HS-5 (cell line): ENCODE results near the gene ANK2.
"Not testable (repeated sequence)": the region's sequence is repeated elsewhere in the genome, so short reads cannot be mapped to it uniquely, and the experiment has no call there.

Experiments used
- DNase-seq: peaks from one replicate; pipeline ENCODE4 v3.0.0-alpha.2; 2012; ENCODE audit warnings: low read depth

ANK2 gene

DNA sequence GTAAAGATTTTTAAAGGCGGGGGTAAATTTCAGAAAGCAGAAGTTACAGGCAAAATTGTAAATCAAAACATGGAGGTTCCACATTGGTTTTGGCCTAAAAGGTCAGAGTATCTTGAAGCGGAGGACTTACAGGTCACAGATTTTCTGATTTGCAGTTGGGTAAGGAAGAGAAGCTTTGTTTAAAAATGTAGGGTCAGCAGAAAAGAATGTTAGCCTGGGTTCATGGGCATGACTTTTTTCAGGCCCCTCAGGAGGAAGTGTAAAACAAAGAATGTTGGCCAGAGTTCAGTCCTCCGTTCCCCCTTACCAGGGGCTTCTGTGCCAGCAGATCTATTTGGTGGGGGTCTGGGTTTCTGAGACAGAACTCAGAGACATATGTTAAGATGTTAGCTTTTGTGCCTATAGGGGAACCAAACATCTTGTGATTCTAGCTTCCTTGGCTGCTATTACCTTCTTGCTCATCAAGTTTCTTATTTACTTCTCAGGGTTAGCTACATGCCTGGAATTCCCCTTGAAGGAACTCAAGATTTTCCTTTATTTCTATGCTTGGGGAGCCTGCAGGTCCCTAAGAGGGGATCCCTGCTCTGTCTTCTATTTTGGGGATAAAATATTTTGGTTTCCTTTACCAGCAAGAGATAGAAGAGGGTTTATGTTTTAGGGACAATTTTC is 160.3 kb downstream of the ANK2 start:
- DNase-seq = no peak

DNA sequence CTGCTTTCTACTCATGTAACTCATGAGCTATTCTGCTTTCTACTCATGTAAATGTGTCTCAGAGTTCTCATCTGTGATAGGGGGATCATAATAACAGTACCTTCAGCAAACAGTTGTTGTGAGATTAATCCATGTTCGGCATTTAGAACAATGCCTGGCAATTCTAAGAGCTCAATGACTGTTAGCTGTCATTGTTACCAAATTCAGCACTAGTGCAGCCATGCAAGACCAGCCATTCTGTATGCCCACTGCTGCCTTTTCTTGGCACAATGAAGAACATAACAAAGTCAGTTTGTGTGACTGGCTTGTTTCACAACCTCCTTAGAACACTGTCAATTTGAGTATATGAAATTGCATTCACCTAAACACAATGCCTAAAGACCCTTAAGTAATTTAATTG is 163.2 kb downstream of the ANK2 start:
- DNase-seq = no peak

DNA sequence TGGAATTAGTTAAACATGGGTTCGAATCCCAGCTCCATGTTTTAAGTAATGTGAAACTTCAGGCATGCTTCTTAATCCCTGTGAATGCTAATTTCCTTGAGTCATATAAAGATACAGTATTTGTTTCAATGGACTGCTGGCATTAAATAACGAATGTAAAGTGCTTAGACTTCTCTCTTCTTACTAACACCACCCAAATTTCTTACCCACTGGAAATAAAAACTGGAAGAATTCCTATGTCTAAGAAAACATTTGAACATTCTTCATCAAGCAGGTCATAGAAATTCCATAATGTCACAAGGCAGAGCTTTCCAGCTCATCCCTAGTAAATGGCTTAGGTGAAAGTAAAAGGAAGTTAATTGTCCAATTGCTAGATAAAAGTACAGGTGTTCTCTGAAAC is 172.5 kb downstream of the ANK2 start:
- no peak for DNase-seq

DNA sequence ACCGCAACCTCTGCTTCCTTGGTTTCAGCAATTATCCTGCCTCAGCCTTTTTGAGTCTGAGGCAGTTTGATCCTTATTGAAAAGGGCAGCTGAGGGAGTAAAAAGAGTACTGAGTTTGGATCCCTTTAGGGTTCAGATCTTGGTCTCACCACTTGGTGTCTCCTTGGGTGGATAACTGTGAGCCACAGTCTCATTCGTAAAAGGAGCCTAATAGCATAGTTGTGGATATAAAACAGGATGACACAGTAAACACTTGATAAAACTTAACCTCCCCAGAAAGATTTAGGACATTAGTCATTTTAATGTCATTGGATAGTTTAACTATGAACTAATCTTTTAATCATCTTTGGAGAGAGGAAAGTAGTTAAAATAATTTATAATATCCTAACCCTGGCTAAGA is 173.0 kb downstream of the ANK2 start:
- DNase-seq = peak; percentile 36

DNA sequence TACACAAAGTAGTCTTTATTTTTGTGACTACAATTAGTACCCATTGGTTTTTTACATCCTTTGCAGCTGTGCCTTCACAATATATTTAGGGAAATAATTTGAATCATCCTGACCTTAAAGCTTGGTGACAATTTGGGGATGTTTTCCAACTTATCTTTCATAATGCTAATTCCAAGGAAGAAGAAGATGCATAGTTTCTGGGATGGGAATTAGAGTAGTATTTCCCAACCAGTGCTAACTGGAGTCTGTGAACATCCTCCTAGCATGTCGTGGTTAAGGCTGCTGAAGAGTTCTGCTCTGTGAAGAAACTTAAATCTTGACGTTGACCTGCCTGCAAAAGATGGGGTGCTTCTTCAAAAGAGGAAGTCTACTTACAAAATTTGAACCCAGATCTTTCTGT is 173.5 kb downstream of the ANK2 start:
- DNase-seq = no peak

DNA sequence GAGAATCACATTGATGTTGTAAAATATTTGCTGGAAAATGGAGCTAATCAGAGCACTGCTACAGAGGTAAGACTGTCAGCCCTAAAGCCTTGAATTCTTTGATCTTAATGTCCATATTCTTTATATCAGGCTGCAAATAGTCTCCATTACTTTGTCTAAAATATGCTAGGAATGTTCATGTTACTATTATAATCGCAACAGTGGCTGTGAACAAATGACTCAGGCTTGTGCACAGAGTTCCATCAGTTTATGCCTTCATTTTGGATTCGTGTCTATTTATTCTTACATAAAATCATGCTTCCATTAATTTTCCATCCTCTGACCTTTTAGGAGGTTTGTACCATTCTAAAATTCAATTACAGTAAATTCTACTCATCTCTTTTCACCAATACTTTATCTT is 182.7 kb downstream of the ANK2 start:
- no peak for DNase-seq

DNA sequence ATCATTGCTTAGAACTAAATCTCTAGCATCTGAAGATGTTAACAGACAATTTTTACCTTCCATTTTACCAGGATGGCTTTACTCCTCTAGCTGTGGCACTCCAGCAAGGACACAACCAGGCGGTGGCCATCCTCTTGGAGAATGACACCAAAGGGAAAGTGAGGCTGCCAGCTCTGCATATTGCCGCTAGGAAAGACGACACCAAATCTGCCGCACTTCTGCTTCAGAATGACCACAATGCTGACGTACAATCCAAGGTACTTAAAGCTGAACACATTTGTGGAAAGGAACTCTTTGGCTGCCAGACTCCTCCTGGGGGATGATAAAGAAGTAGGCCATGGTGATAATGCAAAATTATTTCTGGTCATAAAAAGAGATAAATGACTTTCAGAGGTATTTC is 187.5 kb downstream of the ANK2 start:
- DNase-seq = no peak

DNA sequence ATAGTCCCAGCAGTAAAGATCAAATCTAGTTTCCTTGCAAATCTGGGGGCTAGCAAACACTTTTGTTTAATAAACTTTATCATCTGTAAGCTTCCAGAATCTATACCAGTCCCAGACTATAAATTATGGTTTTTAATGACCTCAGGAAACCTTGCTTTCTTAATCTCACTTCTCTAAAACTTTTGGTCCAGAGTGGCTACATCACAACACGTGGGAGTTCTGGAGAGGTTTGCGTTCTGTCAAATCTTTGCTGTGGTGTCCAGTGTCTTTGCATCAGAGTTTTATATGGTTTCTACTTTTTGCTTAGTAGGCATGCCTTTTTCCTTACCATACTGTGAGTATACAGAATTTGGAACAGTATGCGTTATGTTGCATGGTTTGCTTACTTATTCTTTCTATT is 193.9 kb downstream of the ANK2 start:
- no peak for DNase-seq

DNA sequence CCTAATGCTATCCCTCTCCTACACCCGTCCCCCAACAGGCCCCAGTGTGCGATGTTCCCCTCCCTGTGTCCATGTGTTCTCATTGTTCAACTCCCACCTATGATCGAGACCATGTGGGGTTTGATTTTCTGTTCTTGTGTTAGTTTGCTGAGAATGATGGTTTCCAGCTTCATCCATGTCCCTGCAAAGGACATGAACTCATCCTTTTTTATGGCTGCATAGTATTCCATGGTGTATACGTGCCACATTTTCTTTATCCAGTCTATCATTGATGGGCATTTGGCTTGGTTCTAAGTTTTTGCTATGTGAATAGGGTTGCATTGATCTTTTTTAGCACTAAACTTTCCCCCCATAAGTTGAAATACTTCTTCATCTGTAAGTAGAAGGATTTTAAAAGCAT is 195.3 kb downstream of the ANK2 start:
- DNase-seq = not testable (repeated sequence)

DNA sequence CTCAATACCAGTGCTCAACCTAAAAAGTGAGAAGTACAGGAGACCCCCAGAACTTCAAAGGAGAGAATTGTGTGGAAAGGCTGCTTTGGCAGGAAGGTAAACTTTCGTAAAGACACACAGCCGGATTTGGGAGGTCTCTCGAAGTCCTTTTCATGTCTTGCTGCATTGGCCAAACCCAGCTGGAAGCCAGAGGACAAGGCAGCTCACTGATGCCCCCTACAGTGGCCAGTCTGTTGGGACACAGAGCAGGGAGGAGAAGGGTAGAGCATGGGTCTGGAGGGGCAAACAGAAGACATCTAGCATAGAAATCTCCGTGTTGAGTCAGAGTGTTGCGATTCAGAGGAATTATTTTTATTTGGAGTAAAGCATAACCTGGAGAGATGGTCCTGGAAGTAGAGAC is 198.9 kb downstream of the ANK2 start:
- no peak for DNase-seq

DNA sequence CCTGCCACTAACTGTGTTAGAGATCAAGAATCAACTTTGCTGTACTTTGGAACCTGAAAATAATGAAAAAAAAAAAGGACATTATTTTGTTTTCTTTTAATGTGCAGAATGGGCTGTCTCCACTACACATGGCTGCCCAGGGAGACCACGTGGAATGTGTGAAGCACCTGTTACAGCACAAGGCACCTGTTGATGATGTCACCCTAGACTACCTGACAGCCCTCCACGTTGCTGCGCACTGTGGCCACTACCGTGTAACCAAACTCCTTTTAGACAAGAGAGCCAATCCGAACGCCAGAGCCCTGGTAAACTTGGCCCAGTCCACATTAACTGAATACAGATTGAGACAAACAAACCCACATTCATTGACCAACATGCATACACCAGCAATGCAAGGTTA is 206.2 kb downstream of the ANK2 start:
- no peak for DNase-seq

DNA sequence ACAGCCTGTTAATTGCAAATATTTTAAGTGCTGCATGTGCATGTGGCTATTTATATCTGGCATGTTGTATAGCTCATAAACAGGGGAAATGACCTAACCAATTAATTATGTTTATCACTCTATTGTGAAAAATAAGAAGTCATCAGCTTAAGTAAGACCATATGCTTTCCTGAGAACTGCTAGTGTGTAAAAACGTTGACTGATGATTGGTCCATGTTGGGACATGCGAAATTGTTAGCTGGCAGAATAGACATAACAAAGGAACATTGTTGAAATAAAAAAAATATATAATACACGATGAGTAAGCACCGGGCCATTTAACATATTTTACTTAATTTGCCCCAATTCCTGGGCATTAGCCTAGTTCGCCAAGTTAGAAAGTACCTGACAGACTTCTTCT is 207.5 kb downstream of the ANK2 start:
- DNase-seq = peak; percentile 64

DNA sequence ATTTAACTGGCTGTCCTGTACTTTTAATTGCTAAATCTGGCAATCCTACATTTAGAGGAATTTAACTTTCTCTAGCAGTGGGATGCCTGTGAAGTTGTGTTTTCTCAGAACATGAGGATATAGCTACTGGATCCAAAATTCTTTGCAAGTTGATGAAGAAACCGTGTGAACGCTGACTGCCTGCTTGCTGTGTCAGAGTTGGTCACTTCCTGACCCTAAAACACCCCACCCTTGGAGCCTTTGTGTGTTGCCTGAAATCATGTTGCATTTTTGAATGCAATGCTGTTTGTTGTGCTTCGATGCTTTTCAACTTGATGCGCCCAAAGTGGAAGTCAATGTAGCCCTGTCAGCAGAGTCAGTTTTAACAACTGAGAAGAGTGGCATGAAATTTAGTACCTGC is 211.2 kb downstream of the ANK2 start:
- peak; percentile 24 for DNase-seq

DNA sequence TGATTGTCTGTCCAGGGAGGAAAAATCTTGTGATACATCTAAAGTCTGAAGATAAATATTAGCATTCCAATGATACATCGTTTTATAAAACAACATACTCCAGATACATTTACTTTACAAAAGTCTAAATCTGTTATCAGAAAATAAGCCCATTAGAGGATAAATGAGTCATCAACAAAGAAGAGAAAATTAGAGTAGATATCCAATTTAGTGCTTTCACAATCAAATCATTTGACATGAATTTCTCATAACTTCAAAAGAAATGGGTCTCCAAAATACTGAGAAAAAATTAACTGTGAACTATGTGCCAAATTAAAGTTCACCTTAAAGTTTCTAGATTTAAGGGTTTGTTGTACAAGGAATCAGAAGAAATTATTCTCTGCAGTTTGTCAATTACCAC is 213.8 kb downstream of the ANK2 start:
- DNase-seq = no peak

DNA sequence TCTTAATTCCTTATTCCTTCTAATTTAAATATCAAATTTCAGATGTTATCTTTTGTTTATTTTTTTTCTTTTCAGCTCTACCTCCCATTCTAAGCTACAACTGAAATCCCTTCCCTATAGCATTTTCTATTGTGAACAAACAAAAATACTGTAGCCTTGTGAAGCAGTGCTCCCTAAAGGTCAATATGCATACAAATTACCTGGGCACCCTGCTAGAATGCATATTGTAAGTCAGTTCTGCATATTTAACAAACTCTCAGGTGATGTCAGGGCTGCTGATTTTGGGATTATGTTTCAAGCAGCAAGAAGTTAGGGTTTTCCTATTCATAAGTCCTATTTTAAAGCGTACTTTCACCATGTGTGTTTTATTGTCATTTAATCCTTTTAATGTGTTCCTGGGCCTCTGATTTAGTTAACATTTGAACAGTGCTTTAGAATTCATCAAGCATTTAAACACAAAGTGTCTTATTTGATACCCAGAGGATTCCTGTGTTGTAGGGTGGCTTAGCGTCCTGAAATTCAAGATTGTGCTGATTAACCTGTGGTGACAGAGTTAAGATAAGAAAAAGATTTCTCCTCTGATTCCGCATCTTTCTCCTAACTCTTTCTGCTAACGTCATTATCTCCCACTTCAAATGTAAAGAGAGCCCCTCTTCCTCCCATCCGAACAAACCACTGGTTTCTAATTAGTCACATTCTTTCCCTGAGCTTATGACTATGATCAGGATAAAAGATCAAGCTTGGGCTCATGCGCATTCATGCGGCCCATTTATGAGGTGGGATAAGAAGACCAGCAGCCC is 221.3 kb downstream of the ANK2 start:
- DNase-seq = no peak

DNA sequence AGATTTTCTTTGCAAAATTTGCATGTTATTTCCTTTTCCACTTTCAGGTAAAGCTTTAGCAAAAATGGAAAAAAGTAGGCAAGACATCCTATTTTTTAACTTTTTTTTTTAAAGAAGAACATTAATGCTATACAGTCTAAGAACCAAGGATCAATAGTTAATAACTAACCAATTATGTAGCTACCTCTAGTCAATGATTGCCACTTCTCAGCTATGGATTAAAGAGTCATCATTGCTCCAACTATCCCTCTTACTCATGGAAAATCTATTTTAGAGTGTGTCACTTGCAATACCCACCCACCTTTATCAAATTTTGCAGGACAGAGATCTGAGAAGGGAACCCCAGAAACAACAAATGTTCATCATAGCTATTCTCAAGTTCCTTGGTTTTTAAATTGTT is 223.1 kb downstream of the ANK2 start:
- no peak for DNase-seq

DNA sequence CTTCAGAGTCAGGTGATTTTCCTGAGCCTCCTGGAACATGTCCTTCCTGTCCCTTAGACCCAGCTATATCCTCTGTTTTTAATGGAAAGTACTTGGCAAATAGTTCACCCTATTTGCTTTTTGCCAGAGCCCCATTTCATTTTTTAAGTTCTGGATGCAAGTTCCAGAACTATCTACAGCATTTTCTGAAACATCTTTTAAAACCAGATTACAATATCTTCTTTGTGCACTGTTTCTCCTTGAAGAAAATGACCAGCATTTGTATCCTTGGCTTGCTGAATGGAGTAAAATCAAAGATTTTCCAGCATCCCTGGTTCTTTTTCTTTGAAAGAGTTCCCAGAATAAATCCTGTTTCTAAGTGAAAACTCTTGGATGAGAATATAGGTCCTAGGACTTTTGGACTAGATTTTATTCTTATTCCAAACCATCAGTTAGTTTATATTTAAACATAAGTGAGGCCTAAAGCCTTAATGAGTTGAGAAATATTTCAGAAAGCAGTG is 224.3 kb downstream of the ANK2 start:
- DNase-seq = no peak

DNA sequence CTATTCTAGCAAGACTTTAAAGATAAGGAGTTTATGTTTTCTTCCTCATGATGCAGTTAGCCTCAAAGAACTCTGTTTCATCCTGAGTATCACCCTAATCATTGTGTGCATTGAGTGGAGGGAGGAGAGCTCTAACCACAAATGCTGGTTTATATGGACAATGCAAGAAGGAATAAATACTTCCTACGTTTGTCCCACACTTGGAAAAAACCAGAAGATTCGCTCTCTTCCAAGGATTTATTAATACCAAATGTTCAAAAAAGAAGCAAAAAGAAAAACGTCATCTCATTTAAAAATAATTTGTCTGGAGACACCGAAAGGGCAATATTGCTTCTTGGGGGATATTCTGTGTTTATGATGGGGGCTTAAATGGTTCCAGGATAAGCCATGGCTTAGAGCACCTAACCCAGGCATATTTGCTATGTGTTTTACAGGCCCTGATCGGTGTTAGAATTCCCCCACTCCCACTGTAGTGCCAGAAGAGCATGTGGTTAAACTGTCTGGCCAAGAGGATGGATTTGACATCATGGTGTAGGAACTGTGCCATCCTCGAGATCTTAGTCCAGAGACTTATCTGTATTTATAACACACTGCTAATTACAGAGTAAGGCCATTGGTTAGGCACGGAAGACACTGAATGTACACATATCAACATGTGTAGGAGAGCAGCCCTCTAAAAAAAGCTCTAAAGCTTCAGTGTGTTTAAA is 227.2 kb downstream of the ANK2 start:
- DNase-seq = no peak

DNA sequence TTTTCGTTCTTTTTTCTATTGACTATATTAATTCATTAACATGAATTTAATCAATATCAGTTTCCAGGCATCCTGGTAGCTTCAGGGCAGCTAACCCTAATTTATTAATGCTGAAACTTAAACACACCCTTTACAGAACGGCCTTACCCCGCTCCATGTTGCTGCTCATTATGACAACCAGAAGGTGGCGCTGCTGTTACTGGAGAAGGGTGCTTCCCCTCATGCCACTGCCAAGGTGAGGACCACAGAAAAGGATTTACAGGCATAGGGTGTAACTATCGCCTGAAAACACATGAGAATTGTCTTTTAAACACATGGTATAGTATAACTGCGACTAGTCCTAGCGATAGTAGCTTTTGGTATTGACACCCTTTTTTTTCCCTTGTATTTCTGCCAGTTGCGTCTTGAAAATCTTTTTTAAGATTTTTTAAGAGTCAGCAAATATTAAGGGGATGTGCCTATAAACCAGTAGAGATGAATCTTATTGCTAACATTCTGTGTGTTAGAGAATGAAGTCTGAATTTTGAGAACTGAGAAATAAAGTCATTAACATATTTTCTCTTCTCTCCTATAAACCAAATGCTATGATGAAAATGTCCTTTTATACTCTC is 229.0 kb downstream of the ANK2 start:
- peak; percentile 11 for DNase-seq

DNA sequence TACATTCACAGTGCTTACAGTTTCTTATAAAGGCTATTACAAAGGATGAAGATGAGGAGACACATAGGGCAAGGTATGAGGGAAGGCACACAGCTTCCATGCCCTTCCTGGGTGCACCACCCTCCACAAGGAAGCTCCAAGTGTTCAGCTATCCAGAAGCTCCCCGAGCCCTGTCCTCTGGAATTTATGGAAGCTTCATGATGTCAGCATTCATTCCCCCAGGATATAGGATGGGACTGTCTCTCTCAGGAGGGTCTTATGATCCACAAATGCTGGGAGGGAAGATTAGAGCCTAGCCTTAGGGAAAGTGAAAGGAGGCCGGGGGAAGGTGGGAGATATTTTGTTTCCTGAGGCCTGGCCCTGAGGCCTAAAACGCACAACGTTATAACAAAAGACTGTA is 236.0 kb downstream of the ANK2 start:
- no peak for DNase-seq

DNA sequence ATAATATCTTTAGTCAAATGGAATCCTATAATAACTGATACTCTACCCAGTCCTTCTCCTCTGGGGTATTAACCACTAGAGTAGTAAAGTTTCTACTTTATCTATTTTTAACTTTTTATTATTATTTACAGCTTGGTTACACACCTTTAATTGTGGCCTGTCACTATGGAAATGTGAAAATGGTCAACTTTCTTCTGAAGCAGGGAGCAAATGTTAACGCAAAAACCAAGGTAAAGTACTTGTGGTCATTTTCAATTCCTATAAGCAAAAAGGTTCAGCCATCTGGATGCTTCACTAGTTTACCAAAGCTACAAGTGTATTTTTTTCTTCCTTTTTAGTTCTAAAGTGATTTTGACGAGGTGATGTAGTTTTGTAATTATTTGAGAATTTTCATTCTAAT is 238.8 kb downstream of the ANK2 start:
- no peak for DNase-seq

DNA sequence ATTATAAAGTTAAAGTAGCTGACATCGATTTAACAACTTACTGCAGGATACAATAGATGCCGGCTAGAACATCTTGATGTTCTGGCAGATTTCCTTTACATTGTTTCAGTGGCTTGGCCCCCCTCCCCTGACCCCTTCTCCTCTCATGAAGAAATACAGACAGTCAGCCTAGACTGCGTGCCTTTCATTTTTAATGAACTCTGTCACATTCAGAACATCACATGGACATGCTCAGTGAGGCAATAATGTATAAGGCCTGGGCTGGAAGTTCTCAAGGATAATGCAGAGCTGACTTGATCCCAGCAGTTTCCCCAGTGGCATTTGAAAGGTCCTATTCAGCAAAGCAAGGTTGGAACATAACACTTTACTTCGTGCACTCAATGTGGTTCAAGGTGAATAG is 239.2 kb downstream of the ANK2 start:
- DNase-seq = no peak

DNA sequence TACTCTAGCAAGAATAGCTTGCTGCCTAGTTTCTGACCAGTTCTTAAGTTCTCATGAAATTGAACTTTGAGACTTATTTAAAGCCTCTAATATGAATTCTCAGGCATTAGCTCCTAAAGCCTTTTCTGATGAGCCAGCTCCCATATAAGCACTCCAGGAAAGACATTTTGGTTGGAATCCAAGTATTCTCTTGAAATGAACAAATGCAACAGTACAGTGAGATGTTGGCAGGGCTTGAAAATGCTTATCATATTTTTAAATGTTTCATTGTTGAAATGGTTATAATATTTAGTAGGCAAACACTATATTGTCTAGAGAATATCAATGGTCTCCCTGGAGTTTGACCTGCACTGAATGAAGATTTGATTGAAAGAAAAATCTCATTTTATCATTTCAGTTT is 240.3 kb downstream of the ANK2 start:
- no peak for DNase-seq
